A549 (cell line): ENCODE data around the gene RAB8A. TPM values are rescaled to one million over a fixed set of nuclear protein-coding genes. Genes with fewer than 3 reads are reported as not detected.

Source experiments
- ATAC-seq, 2 experiments: fragments of 200-7000 bp in 1 of 2; fragments of >200 bp in 1 of 2; cut with Nextera tagmentation in 1 of 2; cut with Tn5 transposase in 1 of 2; 3 replicates each; pipeline versions ENCODE4 v1.8.0 to v1.9.1; 2018 to 2020; ENCODE audit warnings: mild to moderate bottlenecking in 1 of 2, moderate library complexity in 1 of 2
- CTCF ChIA-PET: fragments of 300-600 bp; sonication (Branson Sonifier 250); formaldehyde crosslinking; extraction: SDS; loops from one replicate; lab custom pipeline; 2021; ENCODE audit warnings: antibody characterized with exemption, inconsistent platforms; lab: Yijun Ruan, JAX
- POLR2A ChIA-PET: fragments of 350-600 bp; formaldehyde crosslinking; extraction: SDS; loops from one replicate; lab custom pipeline; 2021; ENCODE audit warnings: antibody characterized with exemption, inconsistent platforms; lab: Yijun Ruan, JAX
- DNase-seq, 2 experiments: peaks; one replicate each; pipeline versions ENCODE4 v3.0.0 to v3.0.0-alpha.2; 2011 to 2016; ENCODE audit warnings: low read depth in 1 of 2, low spot score in 1 of 2
- FAIRE-seq: peaks from 2 replicates; lab custom pipeline; 2011; peaks lifted over from hg19 to GRCh38; lab: Jason Lieb, UNC
- H3K27ac ChIP-seq, 2 experiments: fragments of >200 bp; sonication (Bioruptor Twin); formaldehyde crosslinking; 3 replicates each; pipeline ENCODE4 v1.5.1; 2016 to 2017
- H3K4me1 ChIP-seq: fragments of >200 bp; sonication (Bioruptor Twin); formaldehyde crosslinking; 3 replicates; pipeline ENCODE4 v1.6.1; 2016
- H3K4me2 ChIP-seq: fragments of >200 bp; sonication (Bioruptor Twin); formaldehyde crosslinking; 3 replicates; pipeline ENCODE4 v1.6.1; 2016
- H3K4me3 ChIP-seq: fragments of >200 bp; sonication (Bioruptor Twin); formaldehyde crosslinking; 3 replicates; pipeline ENCODE4 v1.5.1; 2016
- H3K9me3 ChIP-seq: fragments of >200 bp; sonication (Bioruptor Twin); formaldehyde crosslinking; 3 replicates; pipeline ENCODE4 v1.6.1; 2016
- CHD4 ChIP-seq: fragments of 200-600 bp; sonication (generic); IDR thresholded peaks from 2 replicates; pipeline ENCODE4 v1.6.1; 2016; ENCODE audit warnings: antibody characterized with exemption, mild to moderate bottlenecking, borderline replicate concordance
- EHF ChIP-seq: fragments of 250-450 bp; sonication (Bioruptor Pico); IDR thresholded peaks from 2 replicates; pipeline ENCODE4 v1.5.0; 2020; ENCODE audit warnings: mild to moderate bottlenecking
- ELK1 ChIP-seq: fragments of 150-350 bp; IDR thresholded peaks from 2 replicates; pipeline ENCODE4 v1.6.1; 2014; ENCODE audit warnings: low read depth, mild to moderate bottlenecking, low read length
- EP300 ChIP-seq, 2 experiments: fragments of >200 bp; sonication (Bioruptor Twin); formaldehyde crosslinking; IDR thresholded peaks; 2 replicates in 1 of 2; 3 replicates in 1 of 2; pipeline ENCODE4 v1.6.1; 2016 to 2017
- FOXS1 ChIP-seq: fragments of 250-450 bp; sonication (Bioruptor Pico); IDR thresholded peaks from 2 replicates; pipeline ENCODE4 v1.5.0; 2020; ENCODE audit warnings: mild to moderate bottlenecking, moderate library complexity
- HEYL ChIP-seq: fragments of 250-450 bp; sonication (Bioruptor Pico); IDR thresholded peaks from 2 replicates; pipeline ENCODE4 v1.8.0; 2021; ENCODE audit warnings: mild to moderate bottlenecking, moderate library complexity
- HMGXB4 ChIP-seq: fragments of 250-450 bp; sonication (Bioruptor Pico); IDR thresholded peaks from 2 replicates; pipeline ENCODE4 v1.5.0; 2021; ENCODE audit warnings: mild to moderate bottlenecking, moderate library complexity, borderline replicate concordance
- HOXB5 ChIP-seq: fragments of 250-450 bp; sonication (Bioruptor Pico); IDR thresholded peaks from 2 replicates; pipeline ENCODE4 v1.5.0; 2020; ENCODE audit warnings: mild to moderate bottlenecking, moderate library complexity
- JUNB ChIP-seq: fragments of >200 bp; sonication (Bioruptor Twin); formaldehyde crosslinking; IDR thresholded peaks from 2 replicates; pipeline ENCODE4 v1.6.1; 2016
- KDM1A ChIP-seq: fragments of 200-600 bp; sonication (generic); IDR thresholded peaks from 2 replicates; pipeline ENCODE4 v1.6.1; 2016; ENCODE audit warnings: low read depth, mild to moderate bottlenecking
- KDM5A ChIP-seq: fragments of 200-600 bp; sonication (generic); IDR thresholded peaks from 2 replicates; pipeline ENCODE4 v1.6.1; 2016; ENCODE audit warnings: antibody characterized with exemption, mild to moderate bottlenecking
- MAFK ChIP-seq: fragments of 450-650 bp; IDR thresholded peaks from 2 replicates; pipeline ENCODE4 v1.6.1; 2014; ENCODE audit not compliant: partially characterized antibody
- NFE2L2 ChIP-seq: fragments of 150-350 bp; conservative IDR thresholded peaks from 2 replicates; pipeline ENCODE4 v1.6.1; 2014; ENCODE audit warnings: low read length
- NR3C1 ChIP-seq: fragments of >200 bp; sonication (Bioruptor Twin); formaldehyde crosslinking; IDR thresholded peaks from 3 replicates; pipeline ENCODE4 v1.6.1; 2017
- POLR2AphosphoS2 ChIP-seq: conservative IDR thresholded peaks from 2 replicates; pipeline ENCODE4 v1.6.1; 2012; ENCODE audit warnings: low read length, improper control_type of control experiment, inconsistent platforms
- RAD21 ChIP-seq, 2 experiments: fragments of >200 bp in 1 of 2; sonication (Bioruptor Twin) in 1 of 2; formaldehyde crosslinking in 1 of 2; IDR thresholded peaks in 1 of 2; conservative IDR thresholded peaks in 1 of 2; 2 replicates in 1 of 2; 3 replicates in 1 of 2; pipeline ENCODE4 v1.6.1; 2012 to 2018; ENCODE audit warnings: inconsistent platforms in 1 of 2
- RCOR1 ChIP-seq: fragments of 150-350 bp; IDR thresholded peaks from 2 replicates; pipeline ENCODE4 v1.6.1; 2014; ENCODE audit warnings: antibody characterized with exemption, low read length, low read depth
- REST ChIP-seq: fragments of 200-600 bp; sonication (generic); IDR thresholded peaks from 2 replicates; pipeline ENCODE4 v1.6.1; 2016; ENCODE audit warnings: antibody characterized with exemption, mild to moderate bottlenecking, moderate library complexity
- SMC3 ChIP-seq: fragments of >200 bp; sonication (Bioruptor Twin); formaldehyde crosslinking; IDR thresholded peaks from 3 replicates; pipeline ENCODE4 v1.6.1; 2018; ENCODE audit warnings: inconsistent platforms
- SREBF2 ChIP-seq: fragments of 450-650 bp; IDR thresholded peaks from 2 replicates; pipeline ENCODE4 v1.6.1; 2014; ENCODE audit warnings: mild to moderate bottlenecking, moderate library complexity
- TFCP2L1 ChIP-seq: fragments of 250-450 bp; sonication (Bioruptor Pico); IDR thresholded peaks from 2 replicates; pipeline ENCODE4 v1.5.0; 2021; ENCODE audit warnings: mild to moderate bottlenecking
- TP53 ChIP-seq: fragments of 250-450 bp; sonication (Bioruptor Pico); IDR thresholded peaks from 2 replicates; pipeline ENCODE4 v1.5.0; 2021; ENCODE audit warnings: mild to moderate bottlenecking, moderate library complexity
- ZC3H11A ChIP-seq: fragments of 450-650 bp; IDR thresholded peaks from 2 replicates; pipeline ENCODE4 v1.6.1; 2014; ENCODE audit warnings: antibody characterized with exemption, mild to moderate bottlenecking
- WGBS: methylation state at CpG from one replicate; pipeline ENCODE4 v1.1.6; 2017; ENCODE audit errors: missing lambda C conversion rate; 5-methylcytosine and 5-hydroxymethylcytosine counted together
- polyA plus RNA-seq, 4 experiments: library from polyadenylated mRNA; depleted of rRNA in 3 of 4; stranded (reverse); fragments of >200 nt; fragmentation: RNase III in 1 of 4; extraction: RNeasy Plus Mini Kit Qiagen cat#74134 plus additional on column Dnase treatment in 1 of 4; gene quantifications; 2 replicates in 3 of 4; 3 replicates in 1 of 4; pipeline ENCODE4 v1.2.3, GENCODE V29; 2011 to 2017
- TF ChIP-seq, protein P1 (sequence below): fragments of >200 bp; sonication (Bioruptor Twin); formaldehyde crosslinking; IDR thresholded peaks from 3 replicates; pipeline ENCODE4 v1.6.1; 2016

RAB8A gene
- polyA plus RNA-seq, 2 of the 4 experiments (the other 2 are of a cell fraction) = 89.2 to 91.4 TPM

- FAIRE-seq (no peak), ATAC-seq (peak in 1 of 2 experiments; percentile 46; a peak in 3 of 6 replicates), DNase-seq (no peak)
- ChIA-PET CTCF (interaction anchor here (1.0 to 1.1 kb wide), 2 partner anchors 8 to 9 kb away, joined by 3 to 5 read pairs; partner anchors contain the start of gene HSH2D), POLR2A (no interaction called here)
- H3K4me3 ChIP-seq = no peak overlapping the region
- WGBS = 96% methylated on average over 4 of the region's 4 CpGs
- no peaks in the 10 kb centered on the region for H3K9me3 ChIP-seq
- no peak for TF ChIP-seq CHD4
- TF ChIP-seq HEYL = no peak
- TF ChIP-seq EHF (CRISPR knock-in tag) = no peak
- no peak for TF ChIP-seq SREBF2
- TF ChIP-seq ZC3H11A = no peak
- TF ChIP-seq RCOR1 = no peak
- TF ChIP-seq TP53 (CRISPR knock-in tag) = no peak
- no peak for TF ChIP-seq TFCP2L1 (CRISPR knock-in tag)
- H3K4me1 ChIP-seq = no peaks in the 10 kb centered on the region
- H3K4me2 ChIP-seq = no peak overlapping the region
- H3K27ac ChIP-seq = no peak overlapping the region
These were observed 23.9 kb downstream of the RAB8A start for GRCh38 chr19:16135430-16136127.

DNA sequence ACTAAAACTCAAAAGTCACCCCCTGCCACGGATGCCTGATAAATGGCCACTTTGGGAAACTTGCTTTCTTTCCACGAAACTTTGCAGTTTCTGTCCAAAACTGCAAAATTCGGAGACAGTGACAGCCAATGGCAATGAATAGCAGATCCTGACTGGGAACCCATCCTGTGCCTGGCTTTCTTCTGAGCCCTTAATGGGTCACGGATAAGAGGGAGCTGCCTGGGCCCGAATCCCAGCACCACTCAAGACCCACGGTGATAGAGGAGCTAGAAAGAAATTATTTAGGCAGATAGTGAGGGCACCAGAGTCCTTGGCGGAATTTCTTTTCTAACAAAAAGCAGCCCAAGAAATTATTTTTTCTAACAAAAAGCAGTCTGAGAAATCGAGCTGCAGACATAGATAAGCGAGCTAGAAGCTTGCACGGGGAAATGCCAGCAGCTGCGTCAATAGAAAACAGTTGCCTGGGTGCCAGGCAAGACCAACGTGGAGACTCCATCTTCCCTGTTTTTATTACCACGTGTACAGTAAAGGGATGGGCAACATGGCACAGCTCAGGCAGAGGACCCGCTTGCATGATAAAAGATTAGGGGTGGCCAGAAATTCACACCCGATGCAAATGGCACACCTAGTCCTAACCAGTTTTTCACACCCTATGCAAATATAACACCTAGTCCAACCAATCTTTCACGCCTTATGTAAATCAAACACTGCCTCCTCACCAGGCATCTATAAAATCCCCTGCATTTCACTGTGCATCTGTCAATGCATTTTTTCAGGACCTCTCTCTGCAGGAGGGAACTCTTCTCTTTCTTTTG, 24.7 kb downstream of the RAB8A start:
- no peak; a peak in 1 of 6 replicates for ATAC-seq
- Histone ChIP-seq H3K4me2 (no peak overlapping the region), H3K4me3 (no peak overlapping the region), H3K4me1 (no peaks in the 10 kb centered on the region), H3K27ac (no peak overlapping the region), H3K9me3 (no peaks in the 10 kb centered on the region)
- ChIA-PET POLR2A (no interaction called here), CTCF (interaction anchor here (1.0 to 1.1 kb wide), 2 partner anchors 8 to 10 kb away, joined by 3 to 5 read pairs; partner anchors contain the start of gene HSH2D)
- no peak for DNase-seq
- FAIRE-seq = no peak
- TF ChIP-seq KDM5A = no peak
- no peak for TF ChIP-seq KDM1A
- TF ChIP-seq TFCP2L1 (CRISPR knock-in tag) = no peak
- no peak for TF ChIP-seq POLR2AphosphoS2
- no peak for TF ChIP-seq FOXS1 (CRISPR knock-in tag)
- TF ChIP-seq MAFK = no peak
- TF ChIP-seq RAD21 (conservative IDR thresholded peaks at IDR 0.05 in 1 of 2, IDR thresholded peaks at IDR 0.05 in 1 of 2) = no peak
- TF ChIP-seq EP300 (IDR thresholded peaks at IDR 0.05) = no peak
- TF ChIP-seq JUNB = no peak
- TF ChIP-seq SMC3 = no peak
- no peak for TF ChIP-seq ELK1
- no peak for TF ChIP-seq EHF (CRISPR knock-in tag)
- TF ChIP-seq HMGXB4 = no peak
- 62% methylated on average over 16 of the region's 16 CpGs for WGBS

DNA sequence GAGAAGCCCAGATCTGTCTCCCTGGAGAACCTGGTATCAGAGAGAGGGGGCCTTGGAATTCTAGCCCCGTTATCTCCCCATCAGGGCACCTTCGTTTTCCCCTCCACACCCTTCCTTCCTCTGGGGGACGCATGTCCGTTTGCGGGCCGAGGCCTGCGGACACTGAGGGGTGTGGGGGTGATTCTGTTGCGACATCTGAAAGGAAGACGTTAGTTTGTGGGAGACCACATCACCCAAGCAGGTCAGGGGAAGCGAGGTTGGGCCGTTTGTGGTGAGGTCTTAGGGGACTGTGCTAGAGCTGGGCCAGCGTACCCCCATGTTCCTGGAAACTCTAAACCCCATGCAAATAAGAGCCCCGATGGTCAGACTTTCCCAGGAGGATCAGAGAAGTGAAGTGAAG, 28.1 kb downstream of the RAB8A start:
- FAIRE-seq (no peak), DNase-seq (no peak), ATAC-seq (no peak)
- POLR2A ChIA-PET = interaction anchor here (0.6 kb wide), 1 partner anchor 1629 kb away, joined by 3 read pairs; no protein-coding TSS in a partner anchor
- no peaks in the 10 kb centered on the region for H3K4me1 ChIP-seq
- H3K4me2 ChIP-seq = no peak overlapping the region
- CTCF ChIA-PET = interaction anchor here (0.7 to 1.4 kb wide), 2 partner anchors 14 kb away, joined by 3 to 4 read pairs; no protein-coding TSS in a partner anchor
- H3K27ac ChIP-seq = no peak overlapping the region
- H3K9me3 ChIP-seq = no peaks in the 10 kb centered on the region
- no peak overlapping the region for H3K4me3 ChIP-seq
- whole genome bisulfite sequencing = 82% methylated on average over 13 of the region's 13 CpGs
- TF ChIP-seq NFE2L2 (no peak), HOXB5 (no peak), RAD21 (conservative IDR thresholded peaks at IDR 0.05 in 1 of 2, IDR thresholded peaks at IDR 0.05 in 1 of 2) (no peak), NR3C1 (no peak), REST (no peak)
- TF ChIP-seq, protein P1, sequence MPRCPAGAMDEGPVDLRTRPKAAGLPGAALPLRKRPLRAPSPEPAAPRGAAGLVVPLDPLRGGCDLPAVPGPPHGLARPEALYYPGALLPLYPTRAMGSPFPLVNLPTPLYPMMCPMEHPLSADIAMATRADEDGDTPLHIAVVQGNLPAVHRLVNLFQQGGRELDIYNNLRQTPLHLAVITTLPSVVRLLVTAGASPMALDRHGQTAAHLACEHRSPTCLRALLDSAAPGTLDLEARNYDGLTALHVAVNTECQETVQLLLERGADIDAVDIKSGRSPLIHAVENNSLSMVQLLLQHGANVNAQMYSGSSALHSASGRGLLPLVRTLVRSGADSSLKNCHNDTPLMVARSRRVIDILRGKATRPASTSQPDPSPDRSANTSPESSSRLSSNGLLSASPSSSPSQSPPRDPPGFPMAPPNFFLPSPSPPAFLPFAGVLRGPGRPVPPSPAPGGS = no peak
